PC-9 (cell line): ENCODE measurements around the gene IKZF4.

Source experiments
- CTCF ChIP-seq: fragments of 200-600 bp; sonication (generic); conservative IDR thresholded peaks from 2 replicates; pipeline ENCODE4 v1.6.1; 2017; ENCODE audit warnings: mixed run types, antibody characterized with exemption, mild to moderate bottlenecking, moderate library complexity
- EZH2 ChIP-seq: fragments of 200-600 bp; sonication (generic); IDR thresholded peaks from 2 replicates; pipeline ENCODE4 v1.8.0; 2017; ENCODE audit warnings: antibody characterized with exemption, low read depth

- TF ChIP-seq CTCF, result no peak
- no peak for TF ChIP-seq EZH2
These were observed 42.2 kb downstream of the IKZF4 start for GRCh38 chr12:56062996-56063395.
